MCF 10A (cell line): ENCODE results near the gene DACH1. TPM values are rescaled to one million over a fixed set of nuclear protein-coding genes. Genes with fewer than 3 reads are reported as not detected.

Source experiments
- BruUV-seq: library from RNA; stranded (reverse); fragments of 400-500 nt; replicated peaks from 2 replicates; lab custom pipeline; 2021; lab: Mats Ljungman, UMichigan
- CTCF ChIA-PET: fragments of 300-600 bp; sonication (Branson Sonifier 250); formaldehyde crosslinking; extraction: SDS; loops from one replicate; lab custom pipeline; 2021; ENCODE audit warnings: antibody characterized with exemption, inconsistent platforms; lab: Yijun Ruan, JAX
- POLR2A ChIA-PET: fragments of 300-600, 350-650 bp; sonication (Branson Sonifier 250); formaldehyde crosslinking; extraction: SDS; loops from one replicate; lab custom pipeline; 2020; ENCODE audit warnings: antibody characterized with exemption, inconsistent platforms; lab: Yijun Ruan, JAX
- DNase-seq: peaks from one replicate; pipeline ENCODE4 v3.0.0-alpha.2; 2018; ENCODE audit not compliant: unreplicated experiment
- H3K27ac Mint-ChIP-seq: one replicate; pipeline ENCODE4 v1.8.0; 2022; ENCODE audit warnings: mild to moderate bottlenecking, low read depth, mixed read lengths; ENCODE audit not compliant: unreplicated experiment
- H3K27me3 Mint-ChIP-seq: one replicate; pipeline ENCODE4 v1.8.0; 2022; ENCODE audit warnings: mixed read lengths; ENCODE audit not compliant: insufficient read depth, unreplicated experiment
- H3K36me3 Mint-ChIP-seq: one replicate; pipeline ENCODE4 v1.8.0; 2022; ENCODE audit warnings: mild to moderate bottlenecking, moderate library complexity, mixed read lengths; ENCODE audit not compliant: insufficient read depth, unreplicated experiment
- H3K4me1 Mint-ChIP-seq: one replicate; pipeline ENCODE4 v1.8.0; 2022; ENCODE audit warnings: mixed read lengths; ENCODE audit not compliant: insufficient read depth, unreplicated experiment
- H3K4me3 Mint-ChIP-seq: one replicate; pipeline ENCODE4 v1.8.0; 2022; ENCODE audit warnings: mild to moderate bottlenecking, moderate library complexity, mixed read lengths; ENCODE audit not compliant: unreplicated experiment
- H3K9me3 Mint-ChIP-seq: one replicate; pipeline ENCODE4 v1.8.0; 2022; ENCODE audit warnings: mixed read lengths; ENCODE audit not compliant: unreplicated experiment
- CTCF ChIP-seq: fragments of 200-600 bp; IDR thresholded peaks from one replicate; pipeline ENCODE4 v1.8.0; 2022; ENCODE audit warnings: antibody characterized with exemption, mild to moderate bottlenecking; ENCODE audit not compliant: unreplicated experiment
- intact Hi-C: fragments of 100-400 bp; cut with micrococcal nuclease; formaldehyde crosslinking; loops from 2 replicates; pipeline ENCODE4 v1.14.1; 2022
- total RNA-seq: library from RNA; stranded (reverse); gene quantifications from 2 replicates; pipeline ENCODE4 v1.2.3, GENCODE V29; 2022

The DACH1 gene
- total RNA-seq, 1 experiment from 2014 or later: not detected

GRCh38 chr13:71417205-71417604, 449.8 kb downstream of the DACH1 start:
- DNase-seq: no peak
- ChIA-PET CTCF (no interaction called here), POLR2A (no interaction called here)
- TF ChIP-seq CTCF: no peak
- H3K4me1 Mint-ChIP-seq: no peaks in the 10 kb centered on the region
- H3K9me3 Mint-ChIP-seq: peaks cover 8% of the 10 kb centered on the region
- peaks cover 13% of the 10 kb centered on the region for H3K27me3 Mint-ChIP-seq
- no peak overlapping the region for H3K27ac Mint-ChIP-seq
- intact Hi-C loops: no loop called here
- H3K4me3 Mint-ChIP-seq: no peak overlapping the region
- no peaks in the 10 kb centered on the region for H3K36me3 Mint-ChIP-seq
- no TSS peak for BruUV-seq

GRCh38 chr13:71412231-71412630, 454.8 kb downstream of the DACH1 start:
- Mint-ChIP-seq H3K27me3 (peaks cover 36% of the 10 kb centered on the region), H3K4me3 (no peak overlapping the region), H3K4me1 (no peaks in the 10 kb centered on the region), H3K36me3 (no peaks in the 10 kb centered on the region), H3K9me3 (no peaks in the 10 kb centered on the region), H3K27ac (no peak overlapping the region)
- intact Hi-C loops: no loop called here
- CTCF ChIA-PET: no interaction called here
- no peak for TF ChIP-seq CTCF
- POLR2A ChIA-PET: no interaction called here
- DNase-seq: no peak
- BruUV-seq: no TSS peak

- no peak for DNase-seq
- intact Hi-C loops: no loop called here
- CTCF ChIA-PET: no interaction called here
These were observed 458.6 kb downstream of the DACH1 start for GRCh38 chr13:71408416-71408815.

GRCh38 chr13:71399631-71400215, 467.3 kb downstream of the DACH1 start:
- no peak for TF ChIP-seq CTCF
- Mint-ChIP-seq H3K9me3 (no peaks in the 10 kb centered on the region), H3K27me3 (peaks cover 74% of the 10 kb centered on the region), H3K36me3 (no peaks in the 10 kb centered on the region), H3K4me3 (no peak overlapping the region), H3K4me1 (no peaks in the 10 kb centered on the region), H3K27ac (no peak overlapping the region)
- CTCF ChIA-PET: interaction anchor here (0.6 kb wide), 2 partner anchors 776 to 1244 kb away, joined by 3 to 4 read pairs; no protein-coding TSS in a partner anchor
- intact Hi-C loops: no loop called here
- DNase-seq: no peak
- POLR2A ChIA-PET: no interaction called here
- no TSS peak for BruUV-seq

More at GRCh38 chr13:71408416-71408815, 458.6 kb downstream of the DACH1 start:
- Mint-ChIP-seq H3K4me1 (no peaks in the 10 kb centered on the region), H3K9me3 (no peaks in the 10 kb centered on the region), H3K4me3 (no peak overlapping the region), H3K36me3 (no peaks in the 10 kb centered on the region), H3K27me3 (peaks cover 55% of the 10 kb centered on the region), H3K27ac (no peak overlapping the region)
- no peak for TF ChIP-seq CTCF
- POLR2A ChIA-PET: no interaction called here
- BruUV-seq: no TSS peak
